WTC11 (cell line): ENCODE results near the gene ZNF14. TPM values are rescaled to one million over a fixed set of nuclear protein-coding genes. Genes with fewer than 3 reads are reported as not detected.
A peak's percentile ranks its signal among the peaks of the same experiment; 100 is the strongest.

Experiments used
- ATAC-seq: fragments of 200-7000 bp; cut with Tn5 transposase; 2 replicates; pipeline ENCODE4 v1.10.0; 2021; ENCODE audit warnings: mild to moderate bottlenecking, moderate library complexity
- CTCF ChIA-PET: fragments of 300-600 bp; sonication (Branson Sonifier 250); formaldehyde crosslinking; loops from one replicate; lab custom pipeline; 2021; ENCODE audit warnings: antibody characterized with exemption; lab: Charles Lee
- POLR2A ChIA-PET: fragments of 350-600 bp; sonication (Branson Sonifier 250); formaldehyde crosslinking; loops from one replicate; lab custom pipeline; 2021; ENCODE audit warnings: antibody characterized with exemption; lab: Charles Lee
- DNase-seq: peaks from one replicate; pipeline ENCODE4 v3.0.0; 2021; ENCODE audit warnings: low spot score
- H3K27ac Mint-ChIP-seq: 2 replicates; pipeline ENCODE4 v1.8.0; 2021; ENCODE audit warnings: mixed read lengths
- H3K27me3 Mint-ChIP-seq: 2 replicates; pipeline ENCODE4 v1.8.0; 2021; ENCODE audit warnings: low read depth, mild to moderate bottlenecking, moderate library complexity, mixed read lengths
- H3K36me3 Mint-ChIP-seq: 2 replicates; pipeline ENCODE4 v1.8.0; 2021; ENCODE audit warnings: mixed read lengths
- H3K4me1 Mint-ChIP-seq: 2 replicates; pipeline ENCODE4 v1.8.0; 2022; ENCODE audit warnings: mixed read lengths
- H3K4me3 Mint-ChIP-seq: 2 replicates; pipeline ENCODE4 v1.8.0; 2021; ENCODE audit warnings: mild to moderate bottlenecking, moderate library complexity, mixed read lengths
- H3K9me3 Mint-ChIP-seq: 2 replicates; pipeline ENCODE4 v1.8.0; 2021; ENCODE audit warnings: mixed read lengths
- ELF4 ChIP-seq: sonication (generic); formaldehyde crosslinking; IDR thresholded peaks from 2 replicates; pipeline ENCODE4 v1.8.1; 2022; ENCODE audit warnings: low read depth, mild to moderate bottlenecking, moderate library complexity, missing genetic modification reagents
- GTF2I ChIP-seq: fragments of 250-450 bp; sonication (Bioruptor Pico); conservative IDR thresholded peaks from 2 replicates; pipeline ENCODE4 v1.4.0; 2021; ENCODE audit warnings: mild to moderate bottlenecking
- JAZF1 ChIP-seq: fragments of 250-450 bp; sonication (Bioruptor Pico); IDR thresholded peaks from 2 replicates; pipeline ENCODE4 v1.9.0; 2021; ENCODE audit warnings: moderate library complexity, mild to moderate bottlenecking, inconsistent platforms
- NR3C1 ChIP-seq: sonication (generic); formaldehyde crosslinking; conservative IDR thresholded peaks from 2 replicates; pipeline ENCODE4 v1.8.1; 2023; ENCODE audit warnings: low read depth, mild to moderate bottlenecking, missing genetic modification reagents
- RORB ChIP-seq: fragments of 250-450 bp; sonication (Bioruptor Pico); IDR thresholded peaks from 2 replicates; pipeline ENCODE4 v1.9.0; 2021; ENCODE audit warnings: mild to moderate bottlenecking
- SOX15 ChIP-seq: fragments of 250-450 bp; sonication (Bioruptor Pico); IDR thresholded peaks from 2 replicates; pipeline ENCODE4 v1.9.0; 2021; ENCODE audit warnings: mild to moderate bottlenecking
- total RNA-seq: library from RNA; stranded (reverse); gene quantifications from 3 replicates; pipeline ENCODE4 v1.2.3, GENCODE V29; 2021
- TF ChIP-seq, protein P1 (sequence below): sonication (generic); formaldehyde crosslinking; IDR thresholded peaks from 2 replicates; pipeline ENCODE4 v1.8.1; 2022; ENCODE audit warnings: mild to moderate bottlenecking, missing genetic modification reagents, moderate library complexity, borderline replicate concordance
- TF ChIP-seq, protein P2 (sequence below): fragments of 250-450 bp; sonication (Bioruptor Pico); IDR thresholded peaks from 2 replicates; pipeline ENCODE4 v1.9.0; 2021; ENCODE audit warnings: mild to moderate bottlenecking, borderline replicate concordance
- TF ChIP-seq, protein P3 (sequence below): fragments of 250-450 bp; sonication (Bioruptor Pico); IDR thresholded peaks from 2 replicates; pipeline ENCODE4 v1.9.0; 2021; ENCODE audit warnings: moderate library complexity, mild to moderate bottlenecking, inconsistent platforms, borderline replicate concordance
- TF ChIP-seq, protein P4 (sequence below): sonication (generic); formaldehyde crosslinking; IDR thresholded peaks from 2 replicates; pipeline ENCODE4 v1.8.1; 2023; ENCODE audit warnings: mild to moderate bottlenecking, missing genetic modification reagents
- TF ChIP-seq, protein P5 (sequence below): fragments of 250-450 bp; sonication (Bioruptor Pico); conservative IDR thresholded peaks from 2 replicates; pipeline ENCODE4 v1.9.0; 2021; ENCODE audit warnings: mild to moderate bottlenecking
- TF ChIP-seq, protein P6 (sequence below): sonication (generic); formaldehyde crosslinking; IDR thresholded peaks from 2 replicates; pipeline ENCODE4 v1.8.1; 2022; ENCODE audit warnings: mild to moderate bottlenecking, moderate library complexity, missing genetic modification reagents
- TF ChIP-seq, protein P7 (sequence below): sonication (generic); formaldehyde crosslinking; IDR thresholded peaks from 2 replicates; pipeline ENCODE4 v1.8.1; 2022; ENCODE audit warnings: low read depth, missing genetic modification reagents, borderline replicate concordance
- TF ChIP-seq, protein P8 (sequence below): sonication (generic); formaldehyde crosslinking; IDR thresholded peaks from 2 replicates; pipeline ENCODE4 v1.8.0; 2022; ENCODE audit warnings: mild to moderate bottlenecking, missing genetic modification reagents

The ZNF14 gene
- total RNA-seq, 1 experiment from 2014 or later = 5.7 TPM

DNA sequence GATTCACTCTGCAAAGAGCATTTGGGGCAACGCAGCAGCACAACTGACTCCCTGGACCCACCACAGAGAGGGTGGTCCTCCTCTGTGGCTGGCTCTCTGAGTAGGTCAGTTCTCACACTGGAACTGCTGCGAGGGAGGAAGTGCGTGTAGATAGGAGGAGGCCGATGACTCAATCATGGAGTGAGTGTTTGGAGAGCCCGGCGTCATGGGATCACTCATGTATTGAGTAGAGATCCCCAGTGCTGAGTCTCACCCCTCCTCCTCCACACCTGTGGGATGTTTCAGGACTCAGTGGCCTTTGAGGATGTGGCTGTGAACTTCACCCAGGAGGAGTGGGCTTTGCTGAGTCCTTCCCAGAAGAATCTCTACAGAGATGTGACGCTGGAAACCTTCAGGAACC is 55.3 kb downstream of the ZNF14 start:
- Mint-ChIP-seq H3K9me3 (0 out of 2 replicates have a peak, but pooled peaks cover 3% of the 10 kb centered on the region), H3K27me3 (no peaks in the 10 kb centered on the region), H3K27ac (0 out of 2 replicates have a peak overlapping the region, but pooled peaks have one; percentile 50), H3K4me3 (no peak overlapping the region), H3K4me1 (0 out of 2 replicates have a peak, but pooled peaks cover 3% of the 10 kb centered on the region), H3K36me3 (peaks cover 75% of the 10 kb centered on the region)
- CTCF ChIA-PET = no interaction called here
- DNase-seq (no peak), ATAC-seq (no peak)
- TF ChIP-seq, protein P1, sequence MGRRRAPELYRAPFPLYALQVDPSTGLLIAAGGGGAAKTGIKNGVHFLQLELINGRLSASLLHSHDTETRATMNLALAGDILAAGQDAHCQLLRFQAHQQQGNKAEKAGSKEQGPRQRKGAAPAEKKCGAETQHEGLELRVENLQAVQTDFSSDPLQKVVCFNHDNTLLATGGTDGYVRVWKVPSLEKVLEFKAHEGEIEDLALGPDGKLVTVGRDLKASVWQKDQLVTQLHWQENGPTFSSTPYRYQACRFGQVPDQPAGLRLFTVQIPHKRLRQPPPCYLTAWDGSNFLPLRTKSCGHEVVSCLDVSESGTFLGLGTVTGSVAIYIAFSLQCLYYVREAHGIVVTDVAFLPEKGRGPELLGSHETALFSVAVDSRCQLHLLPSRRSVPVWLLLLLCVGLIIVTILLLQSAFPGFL (CRISPR knock-in tag) = no peak
- TF ChIP-seq, protein P2, sequence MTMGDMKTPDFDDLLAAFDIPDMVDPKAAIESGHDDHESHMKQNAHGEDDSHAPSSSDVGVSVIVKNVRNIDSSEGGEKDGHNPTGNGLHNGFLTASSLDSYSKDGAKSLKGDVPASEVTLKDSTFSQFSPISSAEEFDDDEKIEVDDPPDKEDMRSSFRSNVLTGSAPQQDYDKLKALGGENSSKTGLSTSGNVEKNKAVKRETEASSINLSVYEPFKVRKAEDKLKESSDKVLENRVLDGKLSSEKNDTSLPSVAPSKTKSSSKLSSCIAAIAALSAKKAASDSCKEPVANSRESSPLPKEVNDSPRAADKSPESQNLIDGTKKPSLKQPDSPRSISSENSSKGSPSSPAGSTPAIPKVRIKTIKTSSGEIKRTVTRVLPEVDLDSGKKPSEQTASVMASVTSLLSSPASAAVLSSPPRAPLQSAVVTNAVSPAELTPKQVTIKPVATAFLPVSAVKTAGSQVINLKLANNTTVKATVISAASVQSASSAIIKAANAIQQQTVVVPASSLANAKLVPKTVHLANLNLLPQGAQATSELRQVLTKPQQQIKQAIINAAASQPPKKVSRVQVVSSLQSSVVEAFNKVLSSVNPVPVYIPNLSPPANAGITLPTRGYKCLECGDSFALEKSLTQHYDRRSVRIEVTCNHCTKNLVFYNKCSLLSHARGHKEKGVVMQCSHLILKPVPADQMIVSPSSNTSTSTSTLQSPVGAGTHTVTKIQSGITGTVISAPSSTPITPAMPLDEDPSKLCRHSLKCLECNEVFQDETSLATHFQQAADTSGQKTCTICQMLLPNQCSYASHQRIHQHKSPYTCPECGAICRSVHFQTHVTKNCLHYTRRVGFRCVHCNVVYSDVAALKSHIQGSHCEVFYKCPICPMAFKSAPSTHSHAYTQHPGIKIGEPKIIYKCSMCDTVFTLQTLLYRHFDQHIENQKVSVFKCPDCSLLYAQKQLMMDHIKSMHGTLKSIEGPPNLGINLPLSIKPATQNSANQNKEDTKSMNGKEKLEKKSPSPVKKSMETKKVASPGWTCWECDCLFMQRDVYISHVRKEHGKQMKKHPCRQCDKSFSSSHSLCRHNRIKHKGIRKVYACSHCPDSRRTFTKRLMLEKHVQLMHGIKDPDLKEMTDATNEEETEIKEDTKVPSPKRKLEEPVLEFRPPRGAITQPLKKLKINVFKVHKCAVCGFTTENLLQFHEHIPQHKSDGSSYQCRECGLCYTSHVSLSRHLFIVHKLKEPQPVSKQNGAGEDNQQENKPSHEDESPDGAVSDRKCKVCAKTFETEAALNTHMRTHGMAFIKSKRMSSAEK (CRISPR knock-in tag) = no peak
- TF ChIP-seq, protein P3, sequence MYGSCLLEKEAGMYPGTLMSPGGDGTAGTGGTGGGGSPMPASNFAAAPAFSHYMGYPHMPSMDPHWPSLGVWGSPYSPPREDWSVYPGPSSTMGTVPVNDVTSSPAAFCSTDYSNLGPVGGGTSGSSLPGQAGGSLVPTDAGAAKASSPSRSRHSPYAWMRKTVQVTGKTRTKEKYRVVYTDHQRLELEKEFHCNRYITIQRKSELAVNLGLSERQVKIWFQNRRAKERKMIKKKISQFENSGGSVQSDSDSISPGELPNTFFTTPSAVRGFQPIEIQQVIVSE (CRISPR knock-in tag) = no peak
- no peak for TF ChIP-seq SOX15 (CRISPR knock-in tag)
- no peak for TF ChIP-seq RORB (CRISPR knock-in tag)
- POLR2A ChIA-PET = no interaction called here

DNA sequence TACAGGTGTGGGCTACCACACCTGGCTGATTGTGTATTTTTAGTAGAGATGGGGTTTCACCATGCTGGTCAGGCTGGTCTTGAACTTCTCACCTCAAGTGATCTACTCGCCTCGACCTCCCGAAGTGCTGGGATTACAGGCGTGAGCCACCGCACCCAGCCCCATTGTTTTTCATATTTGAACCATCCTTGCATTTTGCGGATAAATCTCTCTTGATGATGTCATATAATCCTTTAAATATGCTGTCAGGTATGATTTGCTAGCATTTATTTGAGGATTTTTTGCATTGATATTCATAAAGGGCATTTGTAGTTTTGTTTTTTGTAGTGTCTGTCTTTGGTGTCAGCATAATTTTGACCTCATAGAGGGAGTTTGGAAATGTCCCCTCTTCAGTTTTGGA is 58.6 kb downstream of the ZNF14 start:
- CTCF ChIA-PET = no interaction called here
- no peak overlapping the region for H3K4me3 Mint-ChIP-seq

More for the DNA sequence above, 58.6 kb downstream of the ZNF14 start:
- TF ChIP-seq GTF2I (CRISPR knock-in tag) (no peak), NR3C1 (CRISPR knock-in tag) (no peak), JAZF1 (no peak), ELF4 (CRISPR knock-in tag) (no peak)
- TF ChIP-seq, protein P4, sequence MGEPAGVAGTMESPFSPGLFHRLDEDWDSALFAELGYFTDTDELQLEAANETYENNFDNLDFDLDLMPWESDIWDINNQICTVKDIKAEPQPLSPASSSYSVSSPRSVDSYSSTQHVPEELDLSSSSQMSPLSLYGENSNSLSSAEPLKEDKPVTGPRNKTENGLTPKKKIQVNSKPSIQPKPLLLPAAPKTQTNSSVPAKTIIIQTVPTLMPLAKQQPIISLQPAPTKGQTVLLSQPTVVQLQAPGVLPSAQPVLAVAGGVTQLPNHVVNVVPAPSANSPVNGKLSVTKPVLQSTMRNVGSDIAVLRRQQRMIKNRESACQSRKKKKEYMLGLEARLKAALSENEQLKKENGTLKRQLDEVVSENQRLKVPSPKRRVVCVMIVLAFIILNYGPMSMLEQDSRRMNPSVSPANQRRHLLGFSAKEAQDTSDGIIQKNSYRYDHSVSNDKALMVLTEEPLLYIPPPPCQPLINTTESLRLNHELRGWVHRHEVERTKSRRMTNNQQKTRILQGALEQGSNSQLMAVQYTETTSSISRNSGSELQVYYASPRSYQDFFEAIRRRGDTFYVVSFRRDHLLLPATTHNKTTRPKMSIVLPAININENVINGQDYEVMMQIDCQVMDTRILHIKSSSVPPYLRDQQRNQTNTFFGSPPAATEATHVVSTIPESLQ = no peak
- TF ChIP-seq, protein P5, sequence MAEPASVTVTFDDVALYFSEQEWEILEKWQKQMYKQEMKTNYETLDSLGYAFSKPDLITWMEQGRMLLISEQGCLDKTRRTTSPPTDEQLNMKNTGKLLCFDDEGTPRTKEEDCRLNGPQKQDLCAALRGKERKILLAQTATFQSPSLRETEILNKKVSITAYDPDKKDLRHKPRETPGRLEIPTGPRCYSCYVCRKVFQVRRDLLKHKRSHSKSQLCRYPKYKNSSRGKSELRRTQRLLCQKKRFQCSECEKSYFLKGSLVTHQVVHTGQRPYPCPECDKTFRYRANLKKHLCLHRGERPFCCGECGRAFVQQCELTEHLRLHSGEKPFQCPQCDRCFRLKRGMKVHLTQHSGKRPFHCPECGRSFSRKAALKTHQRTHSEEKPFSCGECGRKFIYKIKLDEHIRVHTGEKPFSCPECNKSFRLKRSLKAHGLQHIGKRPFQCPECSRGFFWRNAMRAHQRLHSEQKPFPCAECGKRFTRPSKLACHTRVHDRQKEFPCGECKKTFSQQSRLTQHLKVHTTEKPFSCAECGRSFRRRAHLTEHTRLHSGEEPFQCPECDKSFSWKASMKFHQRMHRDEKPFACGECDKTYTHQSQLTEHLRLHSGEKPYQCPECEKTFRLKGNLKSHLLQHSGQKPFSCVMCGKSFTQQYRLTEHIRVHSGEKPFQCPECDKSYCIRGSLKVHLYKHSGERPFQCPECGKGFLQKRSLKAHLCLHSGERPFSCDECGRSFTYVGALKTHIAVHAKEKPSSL = no peak
- TF ChIP-seq, protein P6, sequence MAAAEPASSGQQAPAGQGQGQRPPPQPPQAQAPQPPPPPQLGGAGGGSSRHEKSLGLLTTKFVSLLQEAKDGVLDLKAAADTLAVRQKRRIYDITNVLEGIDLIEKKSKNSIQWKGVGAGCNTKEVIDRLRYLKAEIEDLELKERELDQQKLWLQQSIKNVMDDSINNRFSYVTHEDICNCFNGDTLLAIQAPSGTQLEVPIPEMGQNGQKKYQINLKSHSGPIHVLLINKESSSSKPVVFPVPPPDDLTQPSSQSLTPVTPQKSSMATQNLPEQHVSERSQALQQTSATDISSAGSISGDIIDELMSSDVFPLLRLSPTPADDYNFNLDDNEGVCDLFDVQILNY (CRISPR knock-in tag) = no peak
- TF ChIP-seq, protein P7, sequence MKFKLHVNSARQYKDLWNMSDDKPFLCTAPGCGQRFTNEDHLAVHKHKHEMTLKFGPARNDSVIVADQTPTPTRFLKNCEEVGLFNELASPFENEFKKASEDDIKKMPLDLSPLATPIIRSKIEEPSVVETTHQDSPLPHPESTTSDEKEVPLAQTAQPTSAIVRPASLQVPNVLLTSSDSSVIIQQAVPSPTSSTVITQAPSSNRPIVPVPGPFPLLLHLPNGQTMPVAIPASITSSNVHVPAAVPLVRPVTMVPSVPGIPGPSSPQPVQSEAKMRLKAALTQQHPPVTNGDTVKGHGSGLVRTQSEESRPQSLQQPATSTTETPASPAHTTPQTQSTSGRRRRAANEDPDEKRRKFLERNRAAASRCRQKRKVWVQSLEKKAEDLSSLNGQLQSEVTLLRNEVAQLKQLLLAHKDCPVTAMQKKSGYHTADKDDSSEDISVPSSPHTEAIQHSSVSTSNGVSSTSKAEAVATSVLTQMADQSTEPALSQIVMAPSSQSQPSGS (CRISPR knock-in tag) = no peak
- TF ChIP-seq, protein P1 (CRISPR knock-in tag) = no peak
- TF ChIP-seq, protein P8, sequence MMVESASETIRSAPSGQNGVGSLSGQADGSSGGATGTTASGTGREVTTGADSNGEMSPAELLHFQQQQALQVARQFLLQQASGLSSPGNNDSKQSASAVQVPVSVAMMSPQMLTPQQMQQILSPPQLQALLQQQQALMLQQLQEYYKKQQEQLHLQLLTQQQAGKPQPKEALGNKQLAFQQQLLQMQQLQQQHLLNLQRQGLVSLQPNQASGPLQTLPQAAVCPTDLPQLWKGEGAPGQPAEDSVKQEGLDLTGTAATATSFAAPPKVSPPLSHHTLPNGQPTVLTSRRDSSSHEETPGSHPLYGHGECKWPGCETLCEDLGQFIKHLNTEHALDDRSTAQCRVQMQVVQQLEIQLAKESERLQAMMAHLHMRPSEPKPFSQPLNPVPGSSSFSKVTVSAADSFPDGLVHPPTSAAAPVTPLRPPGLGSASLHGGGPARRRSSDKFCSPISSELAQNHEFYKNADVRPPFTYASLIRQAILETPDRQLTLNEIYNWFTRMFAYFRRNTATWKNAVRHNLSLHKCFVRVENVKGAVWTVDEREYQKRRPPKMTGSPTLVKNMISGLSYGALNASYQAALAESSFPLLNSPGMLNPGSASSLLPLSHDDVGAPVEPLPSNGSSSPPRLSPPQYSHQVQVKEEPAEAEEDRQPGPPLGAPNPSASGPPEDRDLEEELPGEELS = no peak
- no peak for DNase-seq
- POLR2A ChIA-PET = no interaction called here
- H3K4me1 Mint-ChIP-seq = peaks cover 17% of the 10 kb centered on the region
- ATAC-seq = no peak
- H3K9me3 Mint-ChIP-seq = no peaks in the 10 kb centered on the region
- H3K36me3 Mint-ChIP-seq = peaks cover 56% of the 10 kb centered on the region
- no peaks in the 10 kb centered on the region for H3K27me3 Mint-ChIP-seq
- no peak overlapping the region for H3K27ac Mint-ChIP-seq
